OCI-LY7 (cell line): Measurements from ENCODE around the gene NCAN.

Experiments
- EZH2phosphoT487 ChIP-seq: fragments of 200-600 bp; sonication (generic); IDR thresholded peaks from 2 replicates; pipeline ENCODE4 v1.6.1; 2018; ENCODE audit warnings: low read depth, borderline replicate concordance, mild to moderate bottlenecking, mixed run types, antibody characterized with exemption, low read length, moderate library complexity, mixed read lengths
- TF ChIP-seq, protein P1 (sequence below): fragments of 200-600 bp; sonication (generic); conservative IDR thresholded peaks from 2 replicates; pipeline ENCODE4 v1.5.1; 2014; ENCODE audit warnings: mild to moderate bottlenecking, antibody characterized with exemption, low read length, moderate library complexity, mixed read lengths

DNA sequence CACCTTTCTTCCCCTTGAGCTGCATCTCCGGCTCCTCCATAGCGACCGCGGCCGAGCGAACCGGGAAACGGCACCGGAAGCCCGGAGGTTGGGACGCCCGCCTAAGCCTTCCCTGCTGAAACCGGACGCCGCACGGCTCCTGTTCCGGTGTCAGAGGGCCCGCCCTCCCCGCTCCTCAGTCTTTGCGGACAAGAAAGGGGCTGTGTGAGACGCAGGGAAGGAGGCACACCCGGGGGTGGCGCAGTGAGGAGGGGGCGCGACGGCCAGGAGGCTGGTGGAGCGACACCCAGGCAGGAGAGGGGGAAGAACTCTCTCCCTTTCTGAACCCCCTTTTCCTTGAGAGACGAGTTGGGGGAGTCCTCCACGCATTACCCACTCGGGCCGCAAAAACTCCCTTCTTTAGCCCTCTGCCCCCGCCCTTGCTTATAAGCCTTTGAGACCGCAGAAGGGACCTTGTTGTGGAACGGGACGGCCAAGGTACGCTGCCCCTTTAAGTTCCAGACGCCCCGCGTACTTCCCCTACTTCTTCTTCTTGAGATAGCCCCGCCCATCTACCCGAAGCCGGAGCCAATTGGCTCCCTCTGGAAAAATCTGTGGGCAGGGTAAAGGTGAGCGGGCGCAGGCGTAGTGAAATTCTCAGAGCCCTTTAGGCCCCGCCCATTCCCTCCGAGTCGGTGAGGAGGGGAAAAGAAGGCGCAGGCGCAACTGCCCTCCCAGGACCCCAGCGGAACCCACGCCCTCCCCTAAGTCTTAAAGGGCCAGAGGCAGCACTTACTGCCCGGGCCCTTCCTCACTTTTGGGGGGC lies 19.5 kb upstream of the NCAN start, which contains the start of the genes BORCS8 and RFXANK:
- TF ChIP-seq, protein P1, sequence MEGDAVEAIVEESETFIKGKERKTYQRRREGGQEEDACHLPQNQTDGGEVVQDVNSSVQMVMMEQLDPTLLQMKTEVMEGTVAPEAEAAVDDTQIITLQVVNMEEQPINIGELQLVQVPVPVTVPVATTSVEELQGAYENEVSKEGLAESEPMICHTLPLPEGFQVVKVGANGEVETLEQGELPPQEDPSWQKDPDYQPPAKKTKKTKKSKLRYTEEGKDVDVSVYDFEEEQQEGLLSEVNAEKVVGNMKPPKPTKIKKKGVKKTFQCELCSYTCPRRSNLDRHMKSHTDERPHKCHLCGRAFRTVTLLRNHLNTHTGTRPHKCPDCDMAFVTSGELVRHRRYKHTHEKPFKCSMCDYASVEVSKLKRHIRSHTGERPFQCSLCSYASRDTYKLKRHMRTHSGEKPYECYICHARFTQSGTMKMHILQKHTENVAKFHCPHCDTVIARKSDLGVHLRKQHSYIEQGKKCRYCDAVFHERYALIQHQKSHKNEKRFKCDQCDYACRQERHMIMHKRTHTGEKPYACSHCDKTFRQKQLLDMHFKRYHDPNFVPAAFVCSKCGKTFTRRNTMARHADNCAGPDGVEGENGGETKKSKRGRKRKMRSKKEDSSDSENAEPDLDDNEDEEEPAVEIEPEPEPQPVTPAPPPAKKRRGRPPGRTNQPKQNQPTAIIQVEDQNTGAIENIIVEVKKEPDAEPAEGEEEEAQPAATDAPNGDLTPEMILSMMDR: no peak
- no peak for TF ChIP-seq EZH2phosphoT487
